GM12873 (cell line): Measurements from ENCODE around the gene MEG3.

ENCODE experiments used
- TF ChIP-seq, protein P1 (sequence below): IDR thresholded peaks from 2 replicates; pipeline ENCODE4 v1.5.1; 2012; ENCODE audit warnings: low read depth, mild to moderate bottlenecking, moderate library complexity, low read length, control low read depth; ENCODE audit not compliant: insufficient read depth; ENCODE audit errors: missing control alignments

The MEG3 gene

GRCh38 chr14:100855256-100855930, 29.5 kb downstream of the MEG3 start:
- TF ChIP-seq, protein P1, sequence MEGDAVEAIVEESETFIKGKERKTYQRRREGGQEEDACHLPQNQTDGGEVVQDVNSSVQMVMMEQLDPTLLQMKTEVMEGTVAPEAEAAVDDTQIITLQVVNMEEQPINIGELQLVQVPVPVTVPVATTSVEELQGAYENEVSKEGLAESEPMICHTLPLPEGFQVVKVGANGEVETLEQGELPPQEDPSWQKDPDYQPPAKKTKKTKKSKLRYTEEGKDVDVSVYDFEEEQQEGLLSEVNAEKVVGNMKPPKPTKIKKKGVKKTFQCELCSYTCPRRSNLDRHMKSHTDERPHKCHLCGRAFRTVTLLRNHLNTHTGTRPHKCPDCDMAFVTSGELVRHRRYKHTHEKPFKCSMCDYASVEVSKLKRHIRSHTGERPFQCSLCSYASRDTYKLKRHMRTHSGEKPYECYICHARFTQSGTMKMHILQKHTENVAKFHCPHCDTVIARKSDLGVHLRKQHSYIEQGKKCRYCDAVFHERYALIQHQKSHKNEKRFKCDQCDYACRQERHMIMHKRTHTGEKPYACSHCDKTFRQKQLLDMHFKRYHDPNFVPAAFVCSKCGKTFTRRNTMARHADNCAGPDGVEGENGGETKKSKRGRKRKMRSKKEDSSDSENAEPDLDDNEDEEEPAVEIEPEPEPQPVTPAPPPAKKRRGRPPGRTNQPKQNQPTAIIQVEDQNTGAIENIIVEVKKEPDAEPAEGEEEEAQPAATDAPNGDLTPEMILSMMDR: peak; percentile 6

- TF ChIP-seq, protein P1: no peak
These were observed 30.4 kb downstream of the MEG3 start for GRCh38 chr14:100856056-100856950.

DNA sequence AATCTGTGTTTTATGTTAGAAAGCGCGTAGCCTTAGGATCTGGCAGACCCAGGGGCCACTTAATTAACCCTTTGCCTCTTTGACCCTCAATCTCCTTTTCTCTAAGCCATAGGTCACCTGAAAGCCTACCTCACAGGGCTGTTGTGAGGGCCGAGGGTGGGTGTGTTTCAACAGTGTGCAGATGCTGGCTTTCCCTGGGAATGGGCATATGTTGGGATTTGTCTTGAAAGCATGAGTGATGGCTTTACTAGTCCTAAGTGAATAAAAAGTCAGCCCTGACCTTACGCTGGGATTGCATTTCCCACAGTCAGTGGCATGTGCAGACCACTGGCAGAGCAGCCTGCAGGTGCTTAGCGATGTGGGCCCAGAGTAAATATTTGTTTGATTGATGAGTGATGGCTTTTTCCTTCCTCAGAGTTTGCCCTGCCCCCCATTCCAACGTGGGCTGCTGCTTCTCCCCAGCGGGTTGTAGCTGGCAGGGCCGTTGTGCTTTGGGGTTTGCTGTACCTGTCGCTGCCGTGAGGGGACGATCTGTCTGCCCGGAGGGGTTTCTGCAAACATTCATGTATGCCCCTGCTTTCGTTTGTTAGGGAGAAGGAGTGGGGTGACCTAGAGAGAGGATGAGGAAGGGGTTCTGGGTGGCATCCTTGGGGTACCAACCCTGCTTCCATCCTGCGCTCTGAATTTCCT, 31.5 kb downstream of the MEG3 start:
- TF ChIP-seq, protein P1: no peak

DNA sequence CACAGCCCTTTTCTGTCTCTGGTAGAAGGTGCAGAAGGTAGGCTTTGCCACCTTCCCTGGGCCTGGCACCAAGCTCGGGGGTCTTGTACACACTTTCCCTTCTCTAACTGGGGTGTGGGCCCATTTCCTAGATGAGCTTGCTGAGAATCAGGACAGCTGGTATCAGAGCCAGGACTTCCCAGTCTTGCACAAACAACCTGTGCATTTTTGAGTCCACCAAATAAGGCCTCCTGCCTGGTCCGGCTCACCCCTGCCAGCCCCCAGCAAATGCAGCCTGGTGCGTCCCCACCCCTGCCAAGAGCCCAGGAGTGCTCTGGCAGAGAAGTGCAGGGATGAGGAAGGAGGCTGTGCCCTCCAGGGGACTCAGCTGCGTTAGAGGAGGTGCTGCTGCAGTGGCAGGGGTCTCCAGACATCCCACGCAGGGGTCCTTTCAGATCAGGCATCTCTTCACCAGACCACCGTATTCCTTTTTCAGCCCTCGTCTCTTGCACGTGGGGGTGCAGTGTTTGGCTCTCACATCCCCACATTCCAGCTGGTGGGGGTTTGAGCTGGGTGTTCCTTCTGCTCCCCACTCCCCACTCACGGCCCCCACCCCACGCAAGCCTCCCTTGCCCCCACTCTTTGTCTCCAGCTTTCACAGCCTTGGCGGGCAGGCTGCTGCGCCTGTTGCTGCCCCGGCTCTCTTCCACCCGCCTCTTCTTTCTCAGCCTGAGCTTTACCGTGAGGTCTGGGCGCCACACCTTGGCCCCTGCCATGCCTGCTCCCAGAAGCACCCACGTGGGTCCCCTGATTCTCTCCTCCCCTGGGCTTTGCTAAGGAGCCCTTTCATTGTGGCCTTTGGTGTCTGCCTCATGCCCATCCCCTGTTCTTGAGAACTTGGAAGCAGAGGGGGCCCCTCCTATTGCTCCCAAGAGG, 32.3 kb downstream of the MEG3 start:
- TF ChIP-seq, protein P1: no peak

- TF ChIP-seq, protein P1: no peak
These were observed 32.9 kb downstream of the MEG3 start for GRCh38 chr14:100858838-100859220.

DNA sequence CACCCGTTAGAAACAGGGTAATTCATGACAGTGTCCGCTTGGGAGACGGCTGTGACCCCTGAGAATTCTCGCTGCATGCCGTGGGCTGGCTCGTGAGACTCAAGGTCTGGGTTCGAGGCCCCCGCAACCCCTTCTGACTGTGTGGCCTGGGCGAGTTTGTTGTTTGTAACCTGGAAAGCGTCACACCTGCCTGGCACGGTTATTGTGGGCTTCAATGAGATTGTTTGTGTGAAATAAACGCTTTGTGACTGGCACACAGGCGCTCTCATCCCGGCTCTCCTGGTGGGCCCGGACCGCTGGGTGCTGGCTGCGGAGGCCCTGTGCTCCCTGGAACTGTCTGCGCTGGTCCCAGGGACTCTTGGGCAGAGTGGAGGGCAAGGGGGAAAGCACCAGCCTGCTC, 33.9 kb downstream of the MEG3 start:
- TF ChIP-seq, protein P1: no peak
